ENCODE data around the gene PTPRA. TPM values are rescaled to one million over a fixed set of nuclear protein-coding genes. Genes with fewer than 3 reads are reported as not detected.

Gene PTPRA
- total and polyA plus RNA-seq, 9 of the 15 experiments (the other 6 are each of a cell fraction or from before 2014, with no cell fraction given) = 3.4 to 80.5 (median 28.0) TPM

- TF ChIP-seq BHLHE40 (IDR thresholded peaks at IDR 0.05; ENCODE audit: low read length) (peak; percentile 71), ELF1 (tag; IDR thresholded peaks at IDR 0.05) (peak; percentile 69), SMAD2 (IDR thresholded peaks at IDR 0.05; ENCODE audit: low read depth, low read length) (no peak), GABPA (tag; conservative IDR thresholded peaks at IDR 0.05; ENCODE audit: low read depth) (0 out of 2 replicates have a peak, but pooled peaks have one; percentile 19), ZBED1 (IDR thresholded peaks at IDR 0.05) (no peak), GATA2 (CRISPR knock-in tag; IDR thresholded peaks at IDR 0.05) (peak; percentile 64; the same call in 1 of the 2 replicates), HMBOX1 (IDR thresholded peaks at IDR 0.05) (no peak), ZFX (CRISPR knock-in tag; IDR thresholded peaks at IDR 0.05) (0 out of 2 replicates have a peak, but pooled peaks have one; percentile 6), SPI1 (IDR thresholded peaks at IDR 0.05; ENCODE audit: borderline replicate concordance, low read depth, low read length) (0 out of 2 replicates have a peak, but pooled peaks have one; percentile 4)
Measured at GRCh38 chr20:3047486-3048419, 174.5 kb downstream of the PTPRA start (continued).

Measured in K562 (cell line).